ENCODE measurements around the gene NGDN. TPM values are rescaled to one million over a fixed set of nuclear protein-coding genes. Genes with fewer than 3 reads are reported as not detected.
"Not testable (repeated sequence)": the region's sequence is repeated elsewhere in the genome, so short reads cannot be mapped to it uniquely, and the experiment has no call there.

The NGDN gene
- 10 to 100 TPM; 61.7 to 74.2 (median 64.5) TPM for polyA plus RNA-seq (ENCODE audit: insufficient read length in 4 of 4)

GRCh38 chr14:23469127-23469905 lies at the start of gene NGDN:
Gene NGDN, plus strand, starts transcription at chr14:23469703. Its CDS starts 13 bp downstream, at chr14:23469716.
- peak; percentile 98 to 99 (median 99) for DNase-seq (ENCODE audit: low read depth in 4 of 4, low spot score in 2 of 4)

- no peak for DNase-seq (ENCODE audit: low read depth in 4 of 4, low spot score in 2 of 4)
Observed at GRCh38 chr14:23421594-23421993, 47.9 kb upstream of the NGDN start.

- DNase-seq (ENCODE audit: low read depth in 4 of 4, low spot score in 2 of 4) = no peak
Observed at GRCh38 chr14:23423657-23424056, 45.8 kb upstream of the NGDN start.

- no peak for DNase-seq (ENCODE audit: low read depth in 4 of 4, low spot score in 2 of 4)
Observed at GRCh38 chr14:23425169-23425568, 44.3 kb upstream of the NGDN start.

- DNase-seq (ENCODE audit: low read depth in 4 of 4, low spot score in 2 of 4) = not testable (repeated sequence)
Observed at GRCh38 chr14:23425798-23426197, 43.7 kb upstream of the NGDN start.

GRCh38 chr14:23428686-23429495 lies 40.6 kb upstream of the NGDN start:
- DNase-seq (ENCODE audit: low read depth in 4 of 4, low spot score in 2 of 4) = no peak

- DNase-seq (ENCODE audit: low read depth in 4 of 4, low spot score in 2 of 4) = no peak
Observed at GRCh38 chr14:23430016-23430722, 39.3 kb upstream of the NGDN start.

GRCh38 chr14:23430723-23431085 lies 38.8 kb upstream of the NGDN start:
- DNase-seq (ENCODE audit: low read depth in 4 of 4, low spot score in 2 of 4) = no peak

- DNase-seq (ENCODE audit: low read depth in 4 of 4, low spot score in 2 of 4) = no peak
Observed at GRCh38 chr14:23431486-23431885, 38.0 kb upstream of the NGDN start.

- DNase-seq (ENCODE audit: low read depth in 4 of 4, low spot score in 2 of 4) = no peak
Observed at GRCh38 chr14:23432102-23432925, 37.2 kb upstream of the NGDN start.

- no peak for DNase-seq (ENCODE audit: low read depth in 4 of 4, low spot score in 2 of 4)
Observed at GRCh38 chr14:23432946-23433345, 36.6 kb upstream of the NGDN start.

- no peak for DNase-seq (ENCODE audit: low read depth in 4 of 4, low spot score in 2 of 4)
Observed at GRCh38 chr14:23433457-23433856, 36.0 kb upstream of the NGDN start.

GRCh38 chr14:23434488-23435222 lies 34.8 kb upstream of the NGDN start:
- no peak for DNase-seq (ENCODE audit: low read depth in 4 of 4, low spot score in 2 of 4)

- no peak for DNase-seq (ENCODE audit: low read depth in 4 of 4, low spot score in 2 of 4)
Observed at GRCh38 chr14:23435543-23436326, 33.8 kb upstream of the NGDN start, which contains the start of gene MYH7. Gene MYH7, minus strand, starts transcription at chr14:23435660. Its CDS starts 1,928 bp downstream, at chr14:23433732.

- DNase-seq (ENCODE audit: low read depth in 4 of 4, low spot score in 2 of 4) = peak; percentile 56 to 91 (median 72)
Observed at GRCh38 chr14:23436327-23437132, 33.0 kb upstream of the NGDN start.

- no peak for DNase-seq (ENCODE audit: low read depth in 4 of 4, low spot score in 2 of 4)
Observed at GRCh38 chr14:23437133-23438100, 32.1 kb upstream of the NGDN start.

All from left renal cortex interstitium (tissue), 4 donors.